ENCODE data around the gene HOMER2.

- TF ChIP-seq, protein P1, sequence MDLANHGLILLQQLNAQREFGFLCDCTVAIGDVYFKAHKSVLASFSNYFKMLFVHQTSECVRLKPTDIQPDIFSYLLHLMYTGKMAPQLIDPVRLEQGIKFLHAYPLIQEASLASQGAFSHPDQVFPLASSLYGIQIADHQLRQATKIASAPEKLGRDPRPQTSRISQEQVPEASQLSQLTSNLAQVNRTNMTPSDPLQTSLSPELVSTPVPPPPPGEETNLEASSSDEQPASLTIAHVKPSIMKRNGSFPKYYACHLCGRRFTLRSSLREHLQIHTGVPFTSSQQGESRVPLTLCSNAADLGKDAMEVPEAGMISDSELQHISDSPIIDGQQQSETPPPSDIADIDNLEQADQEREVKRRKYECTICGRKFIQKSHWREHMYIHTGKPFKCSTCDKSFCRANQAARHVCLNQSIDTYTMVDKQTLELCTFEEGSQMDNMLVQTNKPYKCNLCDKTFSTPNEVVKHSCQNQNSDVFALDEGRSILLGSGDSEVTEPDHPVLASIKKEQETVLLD (IDR thresholded peaks at IDR 0.05) = no peak
- TF ChIP-seq ZNF507 (tag; conservative IDR thresholded peaks at IDR 0.05) = no peak
- no peak for TF ChIP-seq FOXK1 (CRISPR knock-in tag; IDR thresholded peaks at IDR 0.05; ENCODE audit: borderline replicate concordance)
- no peak for TF ChIP-seq CREB1 (IDR thresholded peaks at IDR 0.05)
- TF ChIP-seq CREB1 (CRISPR knock-in tag; IDR thresholded peaks at IDR 0.05) = no peak
- TF ChIP-seq MYNN (IDR thresholded peaks at IDR 0.05) = no peak
- TF ChIP-seq MYNN (CRISPR knock-in tag; IDR thresholded peaks at IDR 0.05) = no peak
- TF ChIP-seq, protein P2, sequence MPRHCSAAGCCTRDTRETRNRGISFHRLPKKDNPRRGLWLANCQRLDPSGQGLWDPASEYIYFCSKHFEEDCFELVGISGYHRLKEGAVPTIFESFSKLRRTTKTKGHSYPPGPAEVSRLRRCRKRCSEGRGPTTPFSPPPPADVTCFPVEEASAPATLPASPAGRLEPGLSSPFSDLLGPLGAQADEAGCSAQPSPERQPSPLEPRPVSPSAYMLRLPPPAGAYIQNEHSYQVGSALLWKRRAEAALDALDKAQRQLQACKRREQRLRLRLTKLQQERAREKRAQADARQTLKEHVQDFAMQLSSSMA (CRISPR knock-in tag; IDR thresholded peaks at IDR 0.05) = no peak
- no peak for TF ChIP-seq KDM1A (IDR thresholded peaks at IDR 0.05)
- TF ChIP-seq, protein P3, sequence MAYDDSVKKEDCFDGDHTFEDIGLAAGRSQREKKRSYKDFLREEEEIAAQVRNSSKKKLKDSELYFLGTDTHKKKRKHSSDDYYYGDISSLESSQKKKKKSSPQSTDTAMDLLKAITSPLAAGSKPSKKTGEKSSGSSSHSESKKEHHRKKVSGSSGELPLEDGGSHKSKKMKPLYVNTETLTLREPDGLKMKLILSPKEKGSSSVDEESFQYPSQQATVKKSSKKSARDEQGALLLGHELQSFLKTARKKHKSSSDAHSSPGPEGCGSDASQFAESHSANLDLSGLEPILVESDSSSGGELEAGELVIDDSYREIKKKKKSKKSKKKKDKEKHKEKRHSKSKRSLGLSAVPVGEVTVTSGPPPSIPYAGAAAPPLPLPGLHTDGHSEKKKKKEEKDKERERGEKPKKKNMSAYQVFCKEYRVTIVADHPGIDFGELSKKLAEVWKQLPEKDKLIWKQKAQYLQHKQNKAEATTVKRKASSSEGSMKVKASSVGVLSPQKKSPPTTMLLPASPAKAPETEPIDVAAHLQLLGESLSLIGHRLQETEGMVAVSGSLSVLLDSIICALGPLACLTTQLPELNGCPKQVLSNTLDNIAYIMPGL (CRISPR knock-in tag; IDR thresholded peaks at IDR 0.05) = no peak
- TF ChIP-seq SNRNP70 (optimal IDR thresholded peaks at IDR 0.05; ENCODE audit: low read depth, low read length) = no peak
Measured at GRCh38 chr15:82968066-82968465, 15.5 kb upstream of the HOMER2 start.

Measured in K562 (cell line).